SK-N-SH (cell line): ENCODE measurements around the gene PYGM. TPM values are rescaled to one million over a fixed set of nuclear protein-coding genes. Genes with fewer than 3 reads are reported as not detected.

Experiments used
- CTCF ChIA-PET: fragments of 300-600, 350-600 bp; formaldehyde crosslinking; extraction: SDS; loops from one replicate; lab custom pipeline; 2021; lab: Yijun Ruan, JAX
- POLR2A ChIA-PET: fragments of 350-600 bp; sonication (Branson Sonifier 250); formaldehyde crosslinking; extraction: SDS; loops from one replicate; lab custom pipeline; 2020; ENCODE audit warnings: antibody characterized with exemption, inconsistent platforms; lab: Yijun Ruan, JAX
- DNase-seq: peaks from one replicate; pipeline ENCODE4 v3.0.0; 2012
- H2AFZ ChIP-seq: fragments of 200-600 bp; sonication (generic); 2 replicates; pipeline ENCODE4 v1.8.1; 2016; ENCODE audit warnings: antibody characterized with exemption, mild to moderate bottlenecking, low read depth
- H3F3A ChIP-seq: fragments of 200-600 bp; sonication (generic); replicated peaks from 2 replicates; pipeline ENCODE3; 2016; ENCODE audit warnings: antibody characterized with exemption, mild to moderate bottlenecking; ENCODE audit not compliant: insufficient read depth
- H3K27ac ChIP-seq, 2 experiments: fragments of 200-500 bp in 1 of 2; fragments of 200-600 bp in 1 of 2; sonication (Bioruptor generic) in 1 of 2; sonication (generic), shearing (Covaris generic) in 1 of 2; 2 replicates each; pipeline versions ENCODE4 v1.5.1 to v1.6.1; 2014 to 2016; ENCODE audit warnings: low read depth in 2 of 2, inconsistent platforms in 1 of 2, low read length in 1 of 2, mild to moderate bottlenecking in 1 of 2, mixed read lengths in 1 of 2
- H3K27me3 ChIP-seq: fragments of 200-600 bp; sonication (generic), shearing (Covaris generic); 2 replicates; pipeline ENCODE4 v1.6.1; 2016; ENCODE audit warnings: mixed run types; ENCODE audit not compliant: insufficient read depth
- H3K36me3 ChIP-seq, 2 experiments: fragments of 200-500 bp in 1 of 2; fragments of 200-600 bp in 1 of 2; sonication (Bioruptor generic) in 1 of 2; sonication (generic) in 1 of 2; replicated peaks in 1 of 2; 2 replicates each; pipeline versions ENCODE3 to v1.5.1; 2014 to 2016; ENCODE audit warnings: low read length in 1 of 2, mild to moderate bottlenecking in 1 of 2; ENCODE audit not compliant: insufficient read depth in 2 of 2, control insufficient read depth in 1 of 2
- H3K4me1 ChIP-seq, 2 experiments: fragments of 200-500 bp in 1 of 2; fragments of 200-600 bp in 1 of 2; sonication (Bioruptor generic) in 1 of 2; sonication (generic), shearing (Covaris generic) in 1 of 2; 2 replicates each; pipeline versions ENCODE4 v1.5.1 to v1.6.1; 2014 to 2016; ENCODE audit warnings: low read depth in 1 of 2, low read length in 1 of 2, mixed run types in 1 of 2; ENCODE audit not compliant: insufficient read depth in 2 of 2, control insufficient read depth in 1 of 2
- H3K4me2 ChIP-seq: fragments of 200-600 bp; sonication (generic), shearing (Covaris generic); 2 replicates; pipeline ENCODE4 v1.6.1; 2017; ENCODE audit warnings: mixed run types
- H3K4me3 ChIP-seq, 2 experiments: fragments of 200-500 bp in 1 of 2; fragments of 200-600 bp in 1 of 2; sonication (Bioruptor generic) in 1 of 2; sonication (generic), shearing (Covaris generic) in 1 of 2; 2 replicates each; pipeline versions ENCODE4 v1.5.1 to v1.8.1; 2014 to 2016; ENCODE audit warnings: low read depth in 2 of 2, inconsistent platforms in 1 of 2, low read length in 1 of 2, mild to moderate bottlenecking in 1 of 2, mixed read lengths in 1 of 2, moderate library complexity in 1 of 2
- H3K79me2 ChIP-seq: fragments of 200-600 bp; sonication (generic); 2 replicates; pipeline ENCODE4 v1.8.1; 2017; ENCODE audit warnings: mild to moderate bottlenecking; ENCODE audit not compliant: insufficient read depth
- H3K9ac ChIP-seq: fragments of 200-600 bp; sonication (generic); 2 replicates; pipeline ENCODE4 v1.6.1; 2017; ENCODE audit warnings: mixed run types
- H3K9me2 ChIP-seq: fragments of 200-600 bp; sonication (generic); 2 replicates; pipeline ENCODE4 v1.6.1; 2017; ENCODE audit warnings: mixed run types
- H3K9me3 ChIP-seq: fragments of 200-600 bp; sonication (generic); 2 replicates; pipeline ENCODE4 v1.6.1; 2017; ENCODE audit warnings: mixed run types, mild to moderate bottlenecking, moderate library complexity
- H4K20me1 ChIP-seq: fragments of 200-600 bp; sonication (generic); 2 replicates; pipeline ENCODE4 v1.6.1; 2017; ENCODE audit warnings: mild to moderate bottlenecking, mixed run types; ENCODE audit not compliant: insufficient read depth
- CHD2 ChIP-seq: fragments of 150-350 bp; IDR thresholded peaks from 2 replicates; pipeline ENCODE4 v1.6.1; 2018; ENCODE audit warnings: low read length; ENCODE audit not compliant: partially characterized antibody
- FOXJ3 ChIP-seq: sonication (generic); formaldehyde crosslinking; IDR thresholded peaks from 2 replicates; pipeline ENCODE4 v1.5.1; 2020; ENCODE audit warnings: mild to moderate bottlenecking, missing genetic modification reagents
- MEF2A ChIP-seq: IDR thresholded peaks from 2 replicates; pipeline ENCODE4 v1.4.0; 2012; ENCODE audit warnings: low read depth, borderline replicate concordance
- POLR2AphosphoS5 ChIP-seq: IDR thresholded peaks from 2 replicates; pipeline ENCODE4 v1.6.1; 2012; ENCODE audit warnings: low read depth, low read length
- RAD21 ChIP-seq: IDR thresholded peaks from 2 replicates; pipeline ENCODE4 v1.6.1; 2012; ENCODE audit warnings: mild to moderate bottlenecking, low read length
- RCOR1 ChIP-seq: fragments of 150-350 bp; IDR thresholded peaks from 2 replicates; pipeline ENCODE4 v1.6.1; 2017; ENCODE audit warnings: antibody characterized with exemption, low read length
- TAF1 ChIP-seq: IDR thresholded peaks from 2 replicates; pipeline ENCODE4 v1.6.1; 2012; ENCODE audit warnings: low read depth, mild to moderate bottlenecking, low read length, moderate library complexity, borderline replicate concordance
- TCF12 ChIP-seq: IDR thresholded peaks from 2 replicates; pipeline ENCODE4 v1.4.0; 2012
- ZBTB33 ChIP-seq: IDR thresholded peaks from 2 replicates; pipeline ENCODE4 v1.4.0; 2012; ENCODE audit warnings: low read depth, borderline replicate concordance
- WGBS: methylation state at CpG from one replicate; pipeline ENCODE4 v1.1.6; 2017; ENCODE audit warnings: low lambda C conversion rate; 5-methylcytosine and 5-hydroxymethylcytosine counted together
- polyA plus RNA-seq, 3 experiments: library from polyadenylated mRNA; depleted of rRNA; stranded (reverse); fragments of >200 nt; gene quantifications; 2 replicates each; pipeline ENCODE4 v1.2.3, GENCODE V29; 2012
- TF ChIP-seq, protein P1 (sequence below): IDR thresholded peaks from 2 replicates; pipeline ENCODE4 v1.4.0; 2012; ENCODE audit warnings: low read depth

The PYGM gene
- polyA plus RNA-seq (2012; rRNA removed) = 0.08 TPM in 2 replicates
- 0.03 and 0.05 TPM in 2 replicates for polyA plus RNA-seq (2012; cell fraction: cytosol; rRNA removed)
- 0.21 and 0.23 TPM in 2 replicates for polyA plus RNA-seq (2012; cell fraction: nucleus; rRNA removed)

GRCh38 chr11:64759722-64760719, at the start of gene PYGM:
Gene PYGM, minus strand, starts transcription at chr11:64759974. Its CDS starts 76 bp downstream, at chr11:64759898.
- Histone ChIP-seq H3K9ac (no peak within 1 kb of the TSS), H3K4me3 (no peak within 1 kb of the TSS), H4K20me1 (peaks cover 26% of the 10 kb centered on the region), H2AFZ (no peak within 1 kb of the TSS), H3K27me3 (no peaks in the 10 kb centered on the region), H3K4me2 (no peak within 1 kb of the TSS), H3K79me2 (peaks cover 6% of the 10 kb centered on the region; the same call in 1 of the 2 replicates), H3K9me3 (no peaks in the 10 kb centered on the region), H3K27ac (peak within 1 kb of the TSS in 1 of 2 experiments; percentile 18; a peak in 3 of 4 replicates), H3F3A (peaks cover 43% of the 10 kb centered on the region), H3K4me1 (peaks cover 19 to 23% of the 10 kb centered on the region in 2 experiments; a peak in 3 of 4 replicates), H3K9me2 (no peaks in the 10 kb centered on the region), H3K36me3 (peaks cover 16 to 28% of the 10 kb centered on the region in 2 experiments)
- peak; percentile 60 for DNase-seq
- ChIA-PET POLR2A (interaction anchor here (0.7 to 1.7 kb wide), 4 partner anchors 17 to 71 kb away, joined by 3 to 7 read pairs (median 4); partner anchors contain the start of gene SF1), CTCF (interaction anchor here (0.5 to 2.0 kb wide), 8 partner anchors 8 to 110 kb away, joined by 3 to 8 read pairs (median 5); partner anchors contain the start of gene RASGRP2)
- TF ChIP-seq ZBTB33 = peak; percentile 57; the same call in 1 of the 2 replicates
- TF ChIP-seq TAF1 = no peak
- TF ChIP-seq, protein P1, sequence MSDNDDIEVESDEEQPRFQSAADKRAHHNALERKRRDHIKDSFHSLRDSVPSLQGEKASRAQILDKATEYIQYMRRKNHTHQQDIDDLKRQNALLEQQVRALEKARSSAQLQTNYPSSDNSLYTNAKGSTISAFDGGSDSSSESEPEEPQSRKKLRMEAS = no peak
- no peak for TF ChIP-seq MEF2A
- WGBS = 78% methylated on average over 20 of the region's 24 CpGs

DNA sequence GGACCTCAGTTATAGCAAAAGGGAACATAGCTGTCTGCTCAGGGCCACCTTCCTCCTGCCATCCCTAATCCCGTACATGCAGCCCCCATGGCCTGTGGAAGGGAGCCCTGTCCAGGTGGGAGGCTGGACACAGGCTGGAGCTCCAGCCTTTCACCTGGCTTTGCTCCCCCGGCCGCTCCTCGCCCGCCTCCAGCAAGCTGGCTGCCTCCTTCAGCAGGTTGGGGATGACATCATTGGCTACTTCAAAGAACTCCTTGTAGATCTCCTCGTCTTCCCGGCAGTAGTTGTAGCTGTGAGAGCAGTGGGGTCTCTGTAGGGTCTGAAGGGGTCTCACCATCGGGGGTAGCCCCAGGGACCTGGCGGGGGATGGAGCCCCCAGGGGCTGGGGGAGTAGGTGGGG, 45.7 kb upstream of the PYGM start:
- no peaks in the 10 kb centered on the region for H3K9me2 ChIP-seq
- POLR2A ChIA-PET = no interaction called here
- H3K4me2 ChIP-seq = no peak overlapping the region
- H3F3A ChIP-seq = peaks cover 3% of the 10 kb centered on the region
- 91% methylated on average over 8 of the region's 9 CpGs for WGBS
- CTCF ChIA-PET = no interaction called here
- no peaks in the 10 kb centered on the region for H3K27me3 ChIP-seq
- H4K20me1 ChIP-seq = no peaks in the 10 kb centered on the region
- no peak overlapping the region for H3K9ac ChIP-seq
- H3K36me3 ChIP-seq = peaks cover 0 to 36% of the 10 kb centered on the region in 2 experiments
- no peak for DNase-seq
- H3K9me3 ChIP-seq = no peaks in the 10 kb centered on the region
- no peak overlapping the region for H2AFZ ChIP-seq
- no peak overlapping the region for H3K27ac ChIP-seq
- no peak overlapping the region for H3K4me3 ChIP-seq
- TF ChIP-seq TCF12 = no peak
- TF ChIP-seq POLR2AphosphoS5 = no peak
- TF ChIP-seq CHD2 = no peak
- no peak for TF ChIP-seq RCOR1
- no peak for TF ChIP-seq TAF1
- no peak for TF ChIP-seq FOXJ3 (CRISPR knock-in tag)
- TF ChIP-seq, protein P1 = no peak
- no peak for TF ChIP-seq RAD21
- peaks cover 11% of the 10 kb centered on the region for H3K79me2 ChIP-seq
- H3K4me1 ChIP-seq = peaks cover 15 to 26% of the 10 kb centered on the region in 2 experiments; a peak in 3 of 4 replicates
